ENCODE measurements around the gene PEX5.
"Not testable (repeated sequence)": the region's sequence is repeated elsewhere in the genome, so short reads cannot be mapped to it uniquely, and the experiment has no call there.

Gene PEX5

DNA sequence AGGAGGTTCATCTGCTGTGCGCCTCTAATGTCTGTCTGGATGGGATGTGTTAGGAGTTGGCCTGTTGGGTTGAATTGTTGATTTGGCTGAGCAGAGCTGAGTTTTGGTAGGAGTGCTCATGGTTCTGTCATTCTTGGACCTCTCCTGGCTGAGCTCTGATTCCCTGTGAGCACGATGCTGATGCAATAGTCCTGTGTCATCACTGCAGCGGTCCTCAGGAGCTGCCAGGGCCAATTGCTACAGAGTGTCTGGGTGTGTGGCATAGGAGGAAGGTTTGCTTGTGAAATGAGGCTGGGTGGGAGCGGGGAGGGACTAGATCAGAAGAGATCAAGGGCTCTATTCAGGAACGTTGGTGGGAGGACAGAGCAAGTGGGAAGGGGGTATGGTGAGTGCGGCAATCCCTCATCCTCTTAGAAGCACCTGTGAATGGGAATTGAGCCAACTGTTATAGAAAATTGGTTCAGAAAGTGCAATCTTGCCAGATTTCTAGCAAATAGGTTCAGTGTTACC, 21.2 kb downstream of the PEX5 start:
- no peak for DNase-seq (ENCODE audit: low read depth in 3 of 3, low spot score in 1 of 3)

DNA sequence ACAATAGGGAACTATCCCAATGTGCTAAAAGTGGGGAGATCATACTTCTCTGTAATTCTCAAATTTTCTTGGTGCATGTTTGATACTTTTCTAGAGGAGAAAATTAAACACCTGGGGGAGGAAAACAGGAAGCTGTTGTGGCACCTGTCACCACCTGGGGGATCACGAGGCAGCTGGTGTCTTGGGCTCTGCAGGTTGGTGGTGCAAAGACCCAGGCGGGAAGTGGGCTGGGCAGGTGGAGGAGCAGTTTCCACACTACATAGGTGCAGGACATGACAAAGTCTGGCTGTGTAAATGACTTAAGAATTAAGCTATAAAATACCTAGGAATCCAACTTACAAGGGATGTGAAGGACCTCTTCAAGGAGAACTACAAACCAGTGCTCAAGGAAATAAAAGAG, 23.2 kb downstream of the PEX5 start:
- no peak for DNase-seq (ENCODE audit: low read depth in 3 of 3, low spot score in 1 of 3)

DNA sequence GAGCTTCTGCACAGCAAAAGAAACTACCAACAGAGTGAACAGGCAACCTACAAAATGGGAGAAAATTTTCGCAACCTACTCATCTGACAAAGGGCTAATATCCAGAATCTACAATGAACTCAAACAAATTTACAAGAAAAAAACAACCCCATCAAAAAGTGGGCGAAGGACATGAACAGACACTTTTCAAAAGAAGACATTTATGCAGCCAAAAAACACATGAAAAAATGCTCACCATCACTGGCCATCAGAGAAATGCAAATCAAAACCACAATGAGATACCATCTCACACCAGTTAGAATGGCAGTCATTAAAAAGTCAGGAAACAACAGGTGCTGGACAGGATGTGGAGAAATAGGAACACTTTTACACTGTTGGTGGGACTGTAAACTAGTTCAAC, 24.3 kb downstream of the PEX5 start:
- DNase-seq (ENCODE audit: low read depth in 3 of 3, low spot score in 1 of 3), result not testable (repeated sequence)

DNA sequence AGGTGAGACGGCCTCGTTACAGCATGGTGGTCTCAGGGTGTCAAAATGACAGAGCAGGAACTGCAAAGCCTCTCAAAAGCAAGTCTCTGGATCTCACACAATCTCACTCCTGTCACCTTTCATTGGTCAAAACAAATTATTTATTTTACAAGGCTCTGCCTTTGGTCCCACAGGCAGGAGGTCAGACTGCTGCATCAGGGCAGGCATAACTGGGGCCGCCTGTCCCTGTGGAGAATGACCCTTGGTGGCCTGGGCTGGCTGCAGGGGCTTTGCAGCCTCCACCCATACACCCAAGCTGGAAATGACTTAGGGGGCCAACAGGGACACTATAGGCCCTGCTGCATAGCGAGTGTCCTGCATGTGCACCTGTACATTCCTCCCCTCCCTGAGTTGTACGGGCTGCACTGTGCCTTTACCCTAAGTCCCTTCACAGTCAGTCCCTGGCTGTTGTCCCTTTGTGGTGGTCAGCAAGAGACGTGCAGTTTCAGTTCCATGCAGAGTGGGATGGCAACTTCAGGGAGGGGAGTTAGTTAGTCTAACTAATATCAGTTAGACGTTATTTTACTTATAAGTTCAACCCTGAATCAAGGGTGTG, 28.1 kb downstream of the PEX5 start:
- no peak for DNase-seq (ENCODE audit: low read depth in 3 of 3, low spot score in 1 of 3)

DNA sequence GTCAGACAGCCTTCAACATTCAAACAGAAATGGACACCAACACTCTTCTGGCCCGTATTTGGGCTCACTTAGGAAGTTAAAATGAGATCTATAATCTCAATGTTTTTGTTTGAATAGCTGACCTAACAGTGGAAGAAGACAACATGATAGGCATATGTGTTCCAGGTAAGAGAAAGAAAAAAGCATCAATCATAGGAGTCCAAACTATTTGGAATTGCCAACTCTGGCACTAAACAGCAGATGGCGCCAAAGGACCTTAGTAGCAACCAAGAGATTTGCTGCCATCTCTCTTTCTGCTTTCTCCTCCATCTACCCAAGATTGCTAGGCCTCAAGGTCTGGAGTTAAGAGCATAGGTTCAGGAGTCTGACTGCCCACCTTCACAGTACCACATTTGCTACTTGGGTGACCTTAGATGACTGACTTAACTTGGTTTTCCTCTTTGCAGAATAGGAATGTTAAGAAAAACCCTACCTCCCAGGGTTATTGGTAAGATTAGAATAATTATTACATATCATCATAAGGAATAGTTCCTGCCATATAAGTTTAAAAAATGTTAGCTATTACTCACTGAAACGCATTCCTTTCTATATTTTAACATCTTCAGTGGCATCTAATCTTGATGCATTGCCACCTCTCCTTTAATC, 30.2 kb downstream of the PEX5 start:
- peak; percentile 26 to 42 (median 42) for DNase-seq (ENCODE audit: low read depth in 3 of 3, low spot score in 1 of 3)

DNA sequence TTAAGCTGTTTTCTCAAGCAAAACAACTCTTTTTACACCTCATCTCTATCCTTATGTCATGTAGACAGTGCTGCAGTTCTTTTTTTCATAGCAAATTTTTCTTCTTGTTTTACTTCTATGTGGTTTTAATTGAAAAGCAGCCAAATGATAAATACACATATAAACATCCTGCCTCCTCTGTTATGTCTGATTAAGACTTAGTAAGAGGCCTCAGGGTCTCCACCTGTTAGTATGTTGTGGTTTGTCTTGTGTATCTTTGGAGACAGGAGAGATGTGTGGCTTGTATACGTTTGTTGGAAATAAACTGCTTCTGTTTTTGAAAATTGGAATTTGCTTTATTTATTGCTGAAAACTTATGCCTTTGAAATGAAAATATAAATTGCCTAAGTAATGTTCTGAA, 32.0 kb downstream of the PEX5 start:
- no peak for DNase-seq (ENCODE audit: low read depth in 3 of 3, low spot score in 1 of 3)

DNA sequence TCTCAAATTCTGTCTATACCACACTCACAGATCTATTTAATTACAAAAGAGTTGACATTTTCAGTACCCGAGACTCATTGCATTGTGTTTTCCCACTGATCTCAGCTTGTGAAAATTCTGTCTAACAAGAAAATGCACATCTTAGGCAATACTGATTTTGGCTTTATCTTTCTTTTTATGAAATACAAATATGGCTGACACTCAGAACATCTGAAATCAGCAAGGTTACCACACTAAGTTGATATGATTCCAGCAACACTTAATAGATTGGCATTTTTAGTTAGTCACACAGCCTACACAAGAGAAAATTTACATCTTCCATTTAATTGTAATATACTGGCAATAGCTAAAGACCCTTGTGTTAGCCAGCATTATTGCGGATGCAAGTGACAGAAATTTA, 40.3 kb downstream of the PEX5 start:
- no peak for DNase-seq (ENCODE audit: low read depth in 3 of 3, low spot score in 1 of 3)

DNA sequence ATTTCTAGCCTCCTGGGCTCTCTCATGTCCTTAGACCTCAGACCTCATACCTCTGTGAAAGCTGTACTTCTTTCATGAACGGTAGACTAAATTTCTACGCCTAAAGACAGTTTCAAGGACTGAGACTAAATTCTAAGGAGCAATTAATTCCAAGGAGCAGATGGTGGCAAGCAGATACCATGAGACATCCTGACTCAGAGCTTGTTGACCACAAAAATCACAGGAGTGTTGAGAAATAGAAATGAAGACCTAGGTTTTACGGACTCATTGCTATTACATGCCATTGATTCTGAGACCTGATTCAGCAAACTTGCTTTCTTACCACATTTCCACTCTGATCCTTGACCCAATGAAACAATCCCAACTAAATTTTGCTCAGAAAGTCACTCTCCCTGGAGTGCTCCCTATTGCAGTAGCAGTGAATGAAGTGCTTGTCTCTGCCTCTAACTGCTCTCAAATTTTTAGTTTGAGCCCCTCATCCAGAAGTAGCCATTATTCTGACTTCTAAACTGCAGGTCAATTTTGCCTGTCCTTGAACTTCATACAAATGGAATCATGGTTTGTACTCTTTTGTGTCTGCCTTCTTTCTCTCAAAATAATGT, 52.0 kb downstream of the PEX5 start:
- DNase-seq (ENCODE audit: low read depth in 3 of 3, low spot score in 1 of 3), result no peak

DNA sequence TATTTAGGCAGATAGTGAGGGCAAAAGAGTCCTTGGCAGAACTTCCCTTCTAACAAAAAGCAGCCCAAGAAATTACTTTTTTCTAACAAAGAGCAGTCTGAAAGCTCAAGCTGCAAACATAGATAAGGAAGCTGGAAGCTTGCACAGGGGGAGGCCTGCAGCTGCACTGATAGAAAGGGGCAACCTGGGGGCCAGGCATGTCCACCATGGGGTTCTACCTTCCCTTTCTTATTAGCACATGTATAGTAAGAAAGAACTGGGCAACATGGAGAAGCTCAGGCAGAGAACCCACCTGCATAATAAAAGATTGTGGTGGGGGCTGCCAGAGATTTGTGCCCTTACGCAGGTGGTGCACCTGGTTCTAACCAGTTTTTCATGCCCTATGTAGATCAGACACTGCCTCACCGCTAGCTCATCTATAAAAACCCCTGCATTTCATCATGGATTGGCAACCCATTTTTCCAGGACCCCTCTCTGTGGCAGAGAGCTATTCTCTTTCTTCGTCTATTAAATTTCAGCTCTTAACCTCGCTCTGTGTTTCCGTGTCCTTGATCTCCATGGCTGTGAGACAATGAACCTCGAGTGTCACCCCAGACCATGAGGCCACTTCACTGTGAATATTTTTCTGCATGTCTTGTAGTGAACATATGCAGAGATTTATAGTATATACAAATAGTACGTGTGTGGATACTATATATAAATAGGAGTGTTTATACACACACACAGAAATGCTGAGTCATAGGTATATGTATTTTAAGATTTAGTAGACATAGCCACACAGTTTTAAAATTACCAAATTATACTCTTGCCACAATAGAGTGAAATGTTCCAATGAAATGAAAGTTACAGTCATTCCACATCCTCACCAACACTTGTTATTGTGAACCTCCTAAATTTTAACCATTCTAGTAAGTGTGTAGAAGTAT, 53.0 kb downstream of the PEX5 start:
- no peak for DNase-seq (ENCODE audit: low read depth in 3 of 3, low spot score in 1 of 3)

DNA sequence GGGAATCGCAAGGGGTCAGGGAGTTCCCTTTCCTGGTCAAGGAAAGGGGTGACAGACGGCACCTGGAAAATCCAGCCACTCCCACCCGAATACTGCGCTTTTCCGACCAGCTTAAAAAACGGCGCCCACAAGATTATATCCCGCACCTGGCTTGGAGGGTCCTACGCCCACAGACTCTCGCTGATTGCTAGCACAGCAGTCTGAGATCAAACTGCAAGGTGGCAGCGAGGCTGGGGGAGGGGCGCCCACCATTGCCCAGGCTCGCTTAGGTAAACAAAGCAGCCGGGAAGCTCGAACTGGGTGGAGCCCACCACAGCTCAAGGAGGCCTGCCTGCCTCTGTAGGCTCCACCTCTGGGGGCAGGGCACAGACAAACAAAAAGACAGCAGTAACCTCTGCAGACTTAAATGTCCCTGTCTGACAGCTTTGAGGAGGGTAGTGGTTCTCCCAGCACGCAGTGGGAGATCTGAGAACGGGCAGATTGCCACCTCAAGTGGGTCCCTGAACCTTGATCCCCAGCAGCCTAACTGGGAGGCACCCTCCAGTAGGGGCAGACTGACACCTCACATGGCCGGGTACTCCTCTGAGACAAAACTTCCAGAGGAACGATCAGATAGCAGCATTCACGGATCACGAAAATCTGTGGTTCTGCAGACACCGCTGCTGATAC, 62.0 kb downstream of the PEX5 start:
- DNase-seq (ENCODE audit: low read depth in 3 of 3, low spot score in 1 of 3), result not testable (repeated sequence)

DNA sequence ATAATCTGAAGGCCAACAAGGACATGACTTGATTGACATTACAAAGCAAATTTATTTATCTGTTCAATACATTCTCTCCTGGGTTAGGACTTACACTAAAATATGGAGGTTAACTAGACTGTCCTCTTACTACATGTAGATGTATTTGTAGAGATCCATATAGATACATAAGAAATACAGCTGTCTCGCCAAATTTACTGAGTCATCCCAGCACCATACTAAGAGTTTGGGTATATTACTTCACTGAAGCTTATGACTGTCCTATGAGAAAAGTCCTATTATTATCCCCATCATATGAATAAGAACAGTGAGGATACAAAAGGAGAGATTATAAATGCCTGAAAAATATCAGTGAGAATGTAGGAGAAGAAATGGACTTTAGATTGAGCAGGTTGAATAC, 69.6 kb downstream of the PEX5 start:
- DNase-seq (ENCODE audit: low read depth in 3 of 3, low spot score in 1 of 3), result no peak
